Erythroblast (primary cell): ENCODE results near the gene TRPC4AP.

Source experiments
- GATA1 ChIP-seq: IDR thresholded peaks from 2 replicates; pipeline ENCODE4 v1.6.1; 2011; ENCODE audit warnings: low read depth, mild to moderate bottlenecking, control low read depth, low read length, moderate library complexity
- POLR2A ChIP-seq: IDR thresholded peaks from 2 replicates; pipeline ENCODE4 v1.6.1; 2011; ENCODE audit warnings: mild to moderate bottlenecking, low read length

- no peak for TF ChIP-seq POLR2A
- TF ChIP-seq GATA1, result no peak
Measured at GRCh38 chr20:34976286-34976685, 116.3 kb downstream of the TRPC4AP start.
